Ishikawa (cell line): ENCODE data around the gene TLE5.

Experiments used
- CEBPB ChIP-seq: IDR thresholded peaks from 2 replicates; pipeline ENCODE4 v1.6.1; 2012
- EP300 ChIP-seq: IDR thresholded peaks from 2 replicates; pipeline ENCODE4 v1.6.1; 2012; ENCODE audit warnings: borderline replicate concordance
- TAF1 ChIP-seq: IDR thresholded peaks from 2 replicates; pipeline ENCODE4 v1.6.1; 2012; ENCODE audit warnings: low read depth, mild to moderate bottlenecking
- TCF12 ChIP-seq: IDR thresholded peaks from 2 replicates; pipeline ENCODE4 v1.6.1; 2012; ENCODE audit warnings: low read depth
- TEAD4 ChIP-seq: IDR thresholded peaks from 2 replicates; pipeline ENCODE4 v1.6.1; 2012
- YY1 ChIP-seq: IDR thresholded peaks from 2 replicates; pipeline ENCODE4 v1.6.1; 2012; ENCODE audit warnings: low read depth
- TF ChIP-seq, protein P1 (sequence below): IDR thresholded peaks from 2 replicates; pipeline ENCODE4 v1.6.1; 2012
- TF ChIP-seq, protein P2 (sequence below): IDR thresholded peaks from 2 replicates; pipeline ENCODE4 v1.6.1; 2012; ENCODE audit warnings: low read depth, mild to moderate bottlenecking
- TF ChIP-seq, protein P3 (sequence below): IDR thresholded peaks from 2 replicates; pipeline ENCODE4 v1.6.1; 2012

DNA sequence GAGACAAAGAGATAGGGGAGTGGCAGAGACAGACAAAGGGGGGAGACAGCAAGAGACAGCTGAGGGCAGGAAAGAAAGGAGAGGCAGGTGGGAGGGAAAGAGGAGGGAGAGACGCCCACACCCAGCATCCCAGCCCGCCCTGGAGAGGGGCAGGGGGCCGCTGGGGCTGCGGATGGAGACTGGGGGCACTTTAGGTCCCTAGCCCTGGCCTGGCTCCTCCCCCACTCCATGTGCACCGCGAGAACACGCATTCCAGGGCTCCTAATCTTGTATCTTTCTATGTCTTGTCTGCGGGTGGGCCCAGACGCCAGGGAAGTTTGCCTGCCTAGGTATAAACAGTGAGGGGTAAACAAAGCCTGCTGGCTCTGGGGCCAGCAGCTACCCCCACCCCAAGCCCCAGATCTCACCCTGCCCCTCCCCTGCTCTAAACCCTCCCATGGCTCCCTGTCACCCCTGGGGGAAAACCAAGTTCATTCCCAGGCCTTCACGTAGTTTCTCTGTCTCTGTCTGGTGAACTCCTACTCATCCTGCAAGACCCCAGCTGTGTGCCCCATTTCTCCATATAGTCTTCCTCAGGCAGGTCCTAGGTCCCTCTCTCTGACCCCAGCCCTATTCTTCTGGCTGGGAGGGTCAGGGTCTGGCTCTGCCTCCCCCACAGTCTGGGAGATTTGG, 5.7 kb downstream of the TLE5 start:
- TF ChIP-seq TAF1 (no peak), EP300 (no peak), TEAD4 (no peak), TCF12 (no peak), CEBPB (no peak), YY1 (no peak)
- TF ChIP-seq, protein P1, sequence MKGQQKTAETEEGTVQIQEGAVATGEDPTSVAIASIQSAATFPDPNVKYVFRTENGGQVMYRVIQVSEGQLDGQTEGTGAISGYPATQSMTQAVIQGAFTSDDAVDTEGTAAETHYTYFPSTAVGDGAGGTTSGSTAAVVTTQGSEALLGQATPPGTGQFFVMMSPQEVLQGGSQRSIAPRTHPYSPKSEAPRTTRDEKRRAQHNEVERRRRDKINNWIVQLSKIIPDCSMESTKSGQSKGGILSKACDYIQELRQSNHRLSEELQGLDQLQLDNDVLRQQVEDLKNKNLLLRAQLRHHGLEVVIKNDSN: no peak
- TF ChIP-seq, protein P2, sequence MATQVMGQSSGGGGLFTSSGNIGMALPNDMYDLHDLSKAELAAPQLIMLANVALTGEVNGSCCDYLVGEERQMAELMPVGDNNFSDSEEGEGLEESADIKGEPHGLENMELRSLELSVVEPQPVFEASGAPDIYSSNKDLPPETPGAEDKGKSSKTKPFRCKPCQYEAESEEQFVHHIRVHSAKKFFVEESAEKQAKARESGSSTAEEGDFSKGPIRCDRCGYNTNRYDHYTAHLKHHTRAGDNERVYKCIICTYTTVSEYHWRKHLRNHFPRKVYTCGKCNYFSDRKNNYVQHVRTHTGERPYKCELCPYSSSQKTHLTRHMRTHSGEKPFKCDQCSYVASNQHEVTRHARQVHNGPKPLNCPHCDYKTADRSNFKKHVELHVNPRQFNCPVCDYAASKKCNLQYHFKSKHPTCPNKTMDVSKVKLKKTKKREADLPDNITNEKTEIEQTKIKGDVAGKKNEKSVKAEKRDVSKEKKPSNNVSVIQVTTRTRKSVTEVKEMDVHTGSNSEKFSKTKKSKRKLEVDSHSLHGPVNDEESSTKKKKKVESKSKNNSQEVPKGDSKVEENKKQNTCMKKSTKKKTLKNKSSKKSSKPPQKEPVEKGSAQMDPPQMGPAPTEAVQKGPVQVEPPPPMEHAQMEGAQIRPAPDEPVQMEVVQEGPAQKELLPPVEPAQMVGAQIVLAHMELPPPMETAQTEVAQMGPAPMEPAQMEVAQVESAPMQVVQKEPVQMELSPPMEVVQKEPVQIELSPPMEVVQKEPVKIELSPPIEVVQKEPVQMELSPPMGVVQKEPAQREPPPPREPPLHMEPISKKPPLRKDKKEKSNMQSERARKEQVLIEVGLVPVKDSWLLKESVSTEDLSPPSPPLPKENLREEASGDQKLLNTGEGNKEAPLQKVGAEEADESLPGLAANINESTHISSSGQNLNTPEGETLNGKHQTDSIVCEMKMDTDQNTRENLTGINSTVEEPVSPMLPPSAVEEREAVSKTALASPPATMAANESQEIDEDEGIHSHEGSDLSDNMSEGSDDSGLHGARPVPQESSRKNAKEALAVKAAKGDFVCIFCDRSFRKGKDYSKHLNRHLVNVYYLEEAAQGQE: no peak
- TF ChIP-seq, protein P3, sequence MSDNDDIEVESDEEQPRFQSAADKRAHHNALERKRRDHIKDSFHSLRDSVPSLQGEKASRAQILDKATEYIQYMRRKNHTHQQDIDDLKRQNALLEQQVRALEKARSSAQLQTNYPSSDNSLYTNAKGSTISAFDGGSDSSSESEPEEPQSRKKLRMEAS: no peak
